Stimulated activated CD8-positive, alpha-beta memory T cell treated with anti-CD3 and anti-CD28 coated beads, Interleukin-7, amount 100 ng/mL, for 4 hours (primary cell): ENCODE measurements around the gene INF2.
A peak's percentile ranks its signal among the peaks of the same experiment; 100 is the strongest.

Experiments used
- DNase-seq, 2 donors: peaks; one replicate each; pipeline ENCODE4 v3.0.0-alpha.2; 2020; ENCODE audit warnings: low read depth in 2 of 2

The INF2 gene

GRCh38 chr14:104676130-104676693 lies 13.2 kb upstream of the INF2 start:
- no peak for DNase-seq

GRCh38 chr14:104676694-104677511 lies 12.5 kb upstream of the INF2 start:
- peak; percentile 26 to 46 for DNase-seq

- peak; percentile 67 to 80 for DNase-seq
Observed at GRCh38 chr14:104677512-104678332, 11.7 kb upstream of the INF2 start.

- DNase-seq, result no peak
Observed at GRCh38 chr14:104678346-104678745, 11.1 kb upstream of the INF2 start.

DNA sequence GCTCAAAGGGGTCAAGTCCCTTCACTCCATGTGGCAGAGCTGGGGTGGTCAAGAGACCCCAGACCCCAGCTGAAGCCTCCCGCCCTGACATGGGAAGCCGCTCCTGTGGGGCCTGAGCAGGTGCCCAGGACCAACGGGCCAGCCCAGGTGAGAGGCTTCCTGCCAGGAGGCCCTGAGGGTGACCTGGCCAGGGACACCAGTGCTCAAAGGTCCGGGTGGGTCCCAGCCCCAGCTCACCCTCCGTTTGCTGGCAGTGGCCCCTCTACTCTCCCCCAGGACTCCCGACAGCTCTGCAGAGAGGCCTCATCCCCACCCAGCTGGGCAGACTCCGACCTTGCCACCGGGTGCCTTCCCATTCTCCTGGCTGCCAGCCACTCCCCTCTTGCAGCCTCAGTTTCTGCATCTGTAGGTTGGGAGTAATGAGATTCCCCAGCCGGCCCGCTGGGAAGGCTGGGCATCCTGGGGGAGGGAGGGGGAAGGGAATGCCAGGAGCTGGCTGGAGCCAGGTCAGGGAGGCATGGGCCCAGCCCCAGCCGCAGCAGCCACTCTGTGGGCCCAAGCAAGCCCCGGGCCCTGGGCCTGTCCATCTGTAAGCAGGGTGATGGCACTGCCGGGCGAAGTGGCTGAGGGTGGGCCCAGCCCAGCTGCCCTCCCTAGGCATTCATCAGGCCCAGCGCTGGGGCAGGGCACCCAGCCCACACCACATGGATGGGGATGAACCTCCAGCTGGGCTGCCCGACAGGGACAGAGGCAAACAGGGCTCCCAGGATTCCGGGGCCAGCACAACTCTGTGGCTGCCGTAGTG lies 10.3 kb upstream of the INF2 start:
- DNase-seq, result no peak

DNA sequence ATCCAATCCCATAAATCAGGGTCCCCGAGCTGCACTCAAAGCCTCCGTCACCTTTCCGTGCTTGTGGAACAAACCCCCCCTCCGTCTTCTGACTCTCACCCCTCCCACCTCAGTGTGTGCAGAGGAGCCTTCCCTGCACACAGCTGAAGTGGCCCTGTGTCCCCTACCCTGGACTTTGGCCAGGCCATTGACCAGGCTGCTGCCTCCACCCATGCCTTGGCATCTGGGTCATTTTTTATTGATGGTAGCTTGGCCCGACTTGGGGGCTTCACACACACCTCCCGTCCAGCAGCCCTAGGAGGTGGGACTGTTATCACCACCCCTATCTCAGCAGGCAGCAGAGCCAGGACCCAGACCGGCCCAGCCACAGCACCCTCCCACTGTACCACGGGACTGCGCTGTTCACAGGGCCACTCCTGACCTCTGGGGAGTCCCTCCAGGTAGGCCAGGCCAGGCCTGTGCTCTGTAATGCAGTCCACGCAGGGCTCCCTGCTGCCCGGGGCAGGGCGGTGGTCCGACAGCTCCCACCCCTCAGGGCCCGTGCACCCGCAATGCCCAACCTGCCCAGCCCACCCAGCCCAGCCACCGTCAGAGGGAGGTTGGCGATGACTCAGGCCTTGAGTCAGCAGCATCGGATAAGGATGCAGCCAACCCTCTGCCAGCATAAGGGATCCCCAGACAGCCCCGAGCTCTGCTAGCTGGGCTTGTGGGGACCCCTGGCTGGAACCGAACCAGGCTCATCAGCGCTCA lies 9.2 kb upstream of the INF2 start:
- no peak for DNase-seq

GRCh38 chr14:104680806-104681688 lies 8.4 kb upstream of the INF2 start:
- DNase-seq, result no peak

DNA sequence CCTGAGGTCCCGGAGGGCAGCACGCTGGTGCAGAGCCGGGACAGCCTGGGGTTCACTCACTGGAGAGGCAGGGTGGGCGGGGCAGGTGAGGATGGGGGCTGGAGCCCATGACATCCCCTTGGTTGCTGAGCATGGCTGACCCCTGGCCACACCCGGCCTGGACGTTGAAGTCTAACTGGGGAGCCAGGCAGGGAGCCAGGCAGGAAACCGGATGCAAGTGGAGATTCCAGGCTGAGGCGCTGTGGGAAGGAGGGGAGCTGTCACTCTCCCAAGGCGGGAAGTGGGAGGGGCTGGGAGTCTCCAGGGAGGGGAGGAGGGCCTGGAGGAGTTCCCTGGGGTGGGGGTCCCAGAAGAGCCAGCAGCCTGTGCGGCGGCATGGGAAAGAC lies 7.7 kb upstream of the INF2 start:
- DNase-seq, result no peak

DNA sequence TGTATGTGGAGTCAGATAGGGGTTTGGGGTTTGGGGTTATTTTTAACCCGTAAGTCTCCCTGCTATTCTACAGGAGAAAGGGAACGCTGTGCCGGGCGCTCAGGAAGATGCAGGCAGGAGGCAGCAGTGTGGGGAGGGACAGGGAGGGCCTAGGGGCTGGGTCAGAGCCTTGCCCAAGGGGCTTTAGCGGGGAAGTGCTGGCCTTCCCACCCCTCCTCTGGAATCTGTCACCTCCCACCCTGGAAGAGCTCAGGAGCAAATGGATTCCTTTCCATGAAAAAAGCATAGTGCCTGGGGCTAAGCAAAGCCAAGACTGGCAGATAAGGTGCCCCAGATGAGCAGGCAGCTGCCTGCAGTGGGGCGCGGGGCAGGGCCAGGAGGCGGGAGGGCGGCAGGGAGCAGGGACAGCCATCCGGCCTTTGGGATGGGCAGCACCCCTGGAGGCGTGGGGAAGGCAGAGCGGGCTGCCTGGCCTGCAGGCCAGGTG lies 7.3 kb upstream of the INF2 start:
- no peak for DNase-seq

DNA sequence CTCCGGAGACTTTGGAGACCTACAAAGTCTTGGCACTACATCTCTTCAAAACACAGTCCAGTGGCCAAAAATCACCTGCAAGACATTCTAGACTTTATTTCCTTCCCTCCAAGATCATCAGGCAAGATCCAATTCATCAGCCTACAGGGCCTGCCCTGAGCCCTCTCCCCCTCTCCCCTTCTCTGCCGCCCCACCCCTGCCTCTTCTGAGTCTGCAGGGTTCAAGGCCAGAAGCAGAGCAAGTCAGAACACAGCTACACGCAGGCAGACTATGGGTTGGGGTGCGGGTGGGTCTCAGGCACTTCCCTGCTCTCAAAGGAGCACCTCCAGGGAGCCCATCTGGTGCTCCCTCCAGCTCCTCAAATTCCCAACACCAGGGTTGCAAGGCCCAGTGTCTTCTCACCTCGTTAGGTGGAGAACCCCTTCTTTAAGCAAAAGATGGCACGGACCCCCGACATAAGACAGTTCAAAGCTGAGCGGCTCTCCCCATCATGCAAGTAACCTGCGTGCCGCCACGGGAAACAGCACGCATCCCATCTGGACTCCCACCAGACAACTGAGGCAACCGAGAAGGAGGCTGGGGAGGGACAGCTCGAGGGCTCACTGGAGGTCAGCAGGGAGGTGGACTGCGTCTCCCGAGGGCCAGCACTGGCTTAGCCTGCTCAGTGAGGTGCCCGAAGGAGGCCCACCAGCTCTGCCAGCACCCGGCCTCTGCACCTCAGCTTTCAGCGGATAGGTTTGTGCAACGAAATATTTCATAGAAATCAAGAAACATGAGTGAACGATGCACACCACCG lies 5.6 kb upstream of the INF2 start:
- DNase-seq, result no peak

DNA sequence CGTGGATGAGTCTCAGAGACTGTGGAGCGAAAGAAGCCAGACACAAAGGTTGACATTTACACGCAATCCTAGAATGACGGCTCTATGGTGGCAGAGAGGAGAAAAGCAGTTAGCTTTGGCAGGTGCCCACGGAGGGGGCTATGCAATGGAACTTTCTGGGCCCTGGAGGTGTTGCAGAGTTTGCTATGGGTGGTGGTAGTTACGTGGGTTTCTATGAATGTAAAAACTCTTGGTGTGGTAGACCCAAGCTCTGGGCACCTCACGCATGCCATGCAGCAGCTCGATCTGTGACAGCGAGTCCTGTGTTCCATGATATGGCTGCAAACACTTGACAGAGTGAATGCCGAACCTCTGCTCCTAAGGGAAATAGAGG lies 5.0 kb upstream of the INF2 start:
- DNase-seq, result no peak

GRCh38 chr14:104685216-104685997 lies 4.0 kb upstream of the INF2 start:
- peak in 1 of 2 donors; percentile 8 for DNase-seq

DNA sequence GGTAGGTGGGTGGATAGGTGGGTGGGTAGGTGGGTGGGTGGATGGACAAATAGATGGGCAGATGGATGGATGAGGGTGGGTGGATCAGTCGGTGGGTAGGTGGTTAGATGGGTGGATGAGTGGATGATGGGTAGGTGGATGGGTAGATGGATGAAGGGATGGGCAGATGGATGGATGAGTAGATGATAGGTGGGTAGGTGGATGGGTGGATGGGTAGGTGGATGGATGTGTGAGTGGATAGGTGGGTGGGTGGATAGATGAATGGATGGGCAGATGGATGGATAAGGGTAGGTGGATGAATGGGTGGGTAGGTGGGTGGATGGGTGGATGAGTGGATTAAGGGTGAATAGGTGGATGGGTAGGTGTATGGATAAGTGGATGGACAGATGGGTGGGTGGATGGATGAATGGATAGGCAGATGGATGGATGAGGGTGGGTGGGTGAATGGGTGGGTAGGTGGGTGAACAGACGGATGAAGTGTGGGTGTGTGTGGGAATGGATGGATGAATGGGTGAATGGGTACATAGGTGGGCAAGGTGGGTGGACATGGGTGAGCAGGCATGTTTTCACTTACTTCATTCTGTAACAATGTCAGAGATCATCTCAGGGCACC lies 3.3 kb upstream of the INF2 start:
- no peak for DNase-seq

DNA sequence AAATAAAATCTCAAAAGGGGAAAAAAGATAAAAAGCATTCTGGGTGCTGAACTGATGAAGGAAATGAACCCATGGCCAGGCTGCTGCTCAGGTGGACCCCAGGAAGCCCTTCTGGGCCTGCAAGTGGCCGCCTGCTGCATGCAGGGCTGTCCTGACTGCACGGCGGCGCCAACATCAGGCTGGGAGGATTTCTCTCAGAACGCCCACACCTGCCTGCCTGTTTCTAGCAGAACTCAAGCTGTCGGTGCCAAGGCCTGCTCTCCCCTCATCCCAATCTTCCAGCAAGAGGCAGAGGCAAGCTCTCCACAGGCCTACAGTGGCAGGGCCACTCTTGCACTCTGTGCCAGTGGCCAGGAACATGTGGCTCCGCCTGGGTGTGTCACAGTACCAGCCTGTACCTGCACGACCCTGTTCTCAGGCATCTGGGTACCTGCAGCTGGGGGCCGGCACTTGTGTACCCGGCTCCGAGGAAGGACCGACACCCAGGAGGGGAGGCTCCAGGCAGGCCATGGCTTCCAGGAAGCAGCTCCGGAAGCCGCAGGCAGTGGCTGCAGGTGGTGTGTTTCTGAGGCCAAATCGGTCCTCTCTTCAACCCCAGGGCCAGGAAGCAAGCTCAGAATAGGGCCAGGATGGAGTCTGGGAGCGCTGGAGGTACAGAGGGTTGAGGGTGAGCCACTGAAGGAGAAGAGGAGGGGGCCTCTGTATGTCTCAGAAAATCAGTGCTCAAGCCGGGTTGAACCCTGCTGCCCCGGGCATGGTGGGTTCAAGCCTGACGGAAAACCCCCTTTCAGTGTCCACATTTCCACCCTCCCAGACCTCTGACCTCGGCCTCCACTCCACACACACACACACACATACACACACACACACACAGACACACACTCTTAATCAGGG lies 2.5 kb upstream of the INF2 start:
- DNase-seq, result no peak

- no peak for DNase-seq
Observed at GRCh38 chr14:104687601-104688504, 1.6 kb upstream of the INF2 start.
